Gastrocnemius medialis (tissue), 4 donors: ENCODE data around the gene AMFR. TPM values are rescaled to one million over a fixed set of nuclear protein-coding genes. Genes with fewer than 3 reads are reported as not detected.

Experiments used
- ATAC-seq, 2 donors: fragments of 150-250 bp; one replicate each; pipeline ENCODE4 v1.9.1; 2016
- DNase-seq, 2 donors: peaks; one replicate each; pipeline ENCODE4 v3.0.0-alpha.2; 2019
- H3K27ac ChIP-seq, 4 donors: fragments of 200-600 bp; sonication (generic); 1 replicate in 1 of 4; 2 replicates in 3 of 4; pipeline ENCODE4 v1.5.1; 2016 to 2018; ENCODE audit warnings: mild to moderate bottlenecking in 2 of 4, moderate library complexity in 1 of 4
- H3K27me3 ChIP-seq, 3 donors: fragments of 200-600 bp; sonication (generic) in 2 of 3; 1 replicate in 1 of 3; 2 replicates in 2 of 3; pipeline versions ENCODE4 v1.5.1 to v1.6.0; 2016 to 2019; ENCODE audit warnings: mild to moderate bottlenecking in 1 of 3, moderate library complexity in 1 of 3
- H3K36me3 ChIP-seq, 2 donors: fragments of 200-600 bp; sonication (generic) in 1 of 2; one replicate each; pipeline ENCODE4 v1.5.1; 2017 to 2018
- H3K4me1 ChIP-seq, 2 donors: fragments of 200-600 bp; sonication (generic) in 1 of 2; one replicate each; pipeline ENCODE4 v1.5.1; 2016 to 2017; ENCODE audit warnings: mild to moderate bottlenecking in 2 of 2
- H3K4me3 ChIP-seq, 4 donors: fragments of 200-600 bp; sonication (generic) in 3 of 4; 1 replicate in 1 of 4; 2 replicates in 3 of 4; pipeline ENCODE4 v1.5.1; 2016 to 2019; ENCODE audit warnings: mild to moderate bottlenecking in 2 of 4
- H3K9me3 ChIP-seq, 3 donors: fragments of 200-600 bp; sonication (generic) in 2 of 3; 1 replicate in 1 of 3; 2 replicates in 2 of 3; pipeline ENCODE4 v1.5.1; 2016 to 2019
- POLR2A ChIP-seq, 2 donors: fragments of 450-650 bp; IDR thresholded peaks; one replicate each; pipeline ENCODE4 v1.6.1; 2017; ENCODE audit warnings: antibody characterized with exemption in 2 of 2, mild to moderate bottlenecking in 2 of 2, moderate library complexity in 2 of 2
- in situ Hi-C, 4 donors: fragments of 200-750 bp; cut with MboI; loops; one replicate each; pipeline versions ENCODE4 v1.15.0 to v1.8.0; 2017; ENCODE audit warnings: low sequenced_read_pairs in 4 of 4
- intact Hi-C: fragments of 100-400 bp; cut with DNase I; formaldehyde crosslinking; loops from one replicate; pipeline ENCODE4 v1.15.1; 2023; ENCODE audit warnings: low total_unique reads
- total RNA-seq, 4 donors: library from RNA; depleted of rRNA; stranded (reverse); fragments of >200 nt; gene quantifications; one replicate each; pipeline versions ENCODE4 v1.1.0 to v1.2.3, GENCODE V29; 2016
- TF ChIP-seq, protein P1 (sequence below), 5 experiments: fragments of 450-650 bp in 3 of 5; fragments of 200-600 bp in 2 of 5; sonication (generic) in 2 of 5; IDR thresholded peaks in 4 of 5; conservative IDR thresholded peaks in 1 of 5; 1 replicate in 4 of 5; 2 replicates in 1 of 5; pipeline ENCODE4 v1.5.1; 2016 to 2019; ENCODE audit warnings: antibody characterized with exemption in 5 of 5, mild to moderate bottlenecking in 3 of 5, moderate library complexity in 3 of 5

AMFR gene
- total RNA-seq, 4 donors from 2014 or later = 349 to 951 (median 571) TPM

DNA sequence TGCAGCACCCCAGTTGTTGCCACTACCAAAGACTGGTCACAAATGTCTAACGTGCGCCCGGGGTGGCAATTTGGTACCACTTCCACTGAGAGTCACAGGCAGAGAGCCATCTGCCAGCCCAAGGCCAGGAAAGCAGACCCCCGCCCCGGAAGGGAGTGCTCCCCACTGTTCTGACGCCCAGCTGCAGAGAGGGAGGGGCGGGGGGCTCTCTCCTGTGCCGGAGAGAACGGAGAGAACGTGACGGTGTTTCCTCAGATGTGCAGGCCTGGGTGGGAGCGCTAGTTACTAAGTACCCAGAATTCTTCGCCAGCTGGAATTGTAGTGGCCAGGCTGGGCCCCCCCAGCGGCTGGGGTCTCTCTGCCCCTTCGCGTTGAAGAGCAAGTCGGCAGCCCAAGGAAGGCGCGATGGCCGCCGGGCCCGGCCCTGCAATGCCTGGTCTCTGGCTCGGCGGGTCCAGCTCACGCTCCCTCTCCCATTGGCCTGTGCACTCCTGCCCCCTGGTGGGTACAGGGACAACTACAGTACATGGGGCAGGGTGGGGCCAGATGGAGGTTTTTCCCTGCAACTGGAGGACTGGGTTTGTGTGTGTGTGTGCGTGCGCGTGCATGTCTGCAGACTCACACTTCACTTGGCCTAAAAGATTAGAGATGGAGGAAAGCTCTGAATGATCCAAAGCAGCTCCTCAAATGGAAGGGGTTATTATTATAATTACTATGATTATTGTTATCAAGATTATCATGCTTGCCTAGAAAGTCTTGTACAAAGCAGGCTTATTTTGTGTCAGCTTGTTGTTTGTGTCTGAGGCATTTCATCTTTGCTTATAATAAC is 107.1 kb downstream of the AMFR start:
- Histone ChIP-seq H3K4me3 (peak overlapping the region; percentile 9 to 41 (median 32)), H3K36me3 (no peaks in the 10 kb centered on the region), H3K27ac (no peak overlapping the region), H3K9me3 (no peaks in the 10 kb centered on the region), H3K27me3 (no peaks in the 10 kb centered on the region), H3K4me1 (peaks cover 0 to 4% of the 10 kb centered on the region in 2 donors)
- DNase-seq (peak; percentile 58 to 72), ATAC-seq (peak; percentile 87 to 95)
- in situ Hi-C loops = loop anchor here in 3 of 4 donors (5.0 to 25.0 kb wide), 3 partner anchors 371 to 606 kb away; no protein-coding TSS in a partner anchor
- intact Hi-C loops = loop anchor here (1.0 kb wide), 2 partner anchors 277 to 374 kb away; no protein-coding TSS in a partner anchor
- TF ChIP-seq POLR2A (IDR thresholded peaks at IDR 0.05) = no peak
- TF ChIP-seq, protein P1, sequence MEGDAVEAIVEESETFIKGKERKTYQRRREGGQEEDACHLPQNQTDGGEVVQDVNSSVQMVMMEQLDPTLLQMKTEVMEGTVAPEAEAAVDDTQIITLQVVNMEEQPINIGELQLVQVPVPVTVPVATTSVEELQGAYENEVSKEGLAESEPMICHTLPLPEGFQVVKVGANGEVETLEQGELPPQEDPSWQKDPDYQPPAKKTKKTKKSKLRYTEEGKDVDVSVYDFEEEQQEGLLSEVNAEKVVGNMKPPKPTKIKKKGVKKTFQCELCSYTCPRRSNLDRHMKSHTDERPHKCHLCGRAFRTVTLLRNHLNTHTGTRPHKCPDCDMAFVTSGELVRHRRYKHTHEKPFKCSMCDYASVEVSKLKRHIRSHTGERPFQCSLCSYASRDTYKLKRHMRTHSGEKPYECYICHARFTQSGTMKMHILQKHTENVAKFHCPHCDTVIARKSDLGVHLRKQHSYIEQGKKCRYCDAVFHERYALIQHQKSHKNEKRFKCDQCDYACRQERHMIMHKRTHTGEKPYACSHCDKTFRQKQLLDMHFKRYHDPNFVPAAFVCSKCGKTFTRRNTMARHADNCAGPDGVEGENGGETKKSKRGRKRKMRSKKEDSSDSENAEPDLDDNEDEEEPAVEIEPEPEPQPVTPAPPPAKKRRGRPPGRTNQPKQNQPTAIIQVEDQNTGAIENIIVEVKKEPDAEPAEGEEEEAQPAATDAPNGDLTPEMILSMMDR (IDR thresholded peaks at IDR 0.05 in 4 of 5, conservative IDR thresholded peaks at IDR 0.05 in 1 of 5) = peak; percentile 86 to 96 (median 88)

DNA sequence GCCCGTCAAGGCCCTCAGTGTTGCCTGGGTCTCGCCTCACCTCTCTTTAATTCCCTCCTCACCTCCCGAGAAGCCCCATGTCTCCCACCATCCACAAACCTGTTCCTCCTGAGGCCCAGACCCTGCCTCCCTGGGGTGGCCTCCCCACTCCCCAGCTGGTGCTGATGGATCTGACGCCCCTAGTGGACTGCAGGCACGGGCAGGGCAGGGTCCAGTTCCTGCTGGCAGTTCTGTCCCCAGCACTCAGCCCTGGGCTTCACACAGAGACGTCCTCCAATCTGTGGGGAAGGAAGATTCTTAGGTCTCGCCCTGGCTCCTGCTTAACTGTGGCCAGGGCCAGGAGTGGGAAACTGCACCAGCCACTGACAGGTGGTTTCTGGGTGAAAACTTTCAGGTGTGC is 108.8 kb downstream of the AMFR start:
- Histone ChIP-seq H3K27me3 (no peaks in the 10 kb centered on the region), H3K36me3 (no peaks in the 10 kb centered on the region), H3K4me3 (no peak overlapping the region), H3K9me3 (no peaks in the 10 kb centered on the region), H3K27ac (no peak overlapping the region), H3K4me1 (peaks cover 0 to 4% of the 10 kb centered on the region in 2 donors)
- no peak for ATAC-seq
- DNase-seq = no peak
- TF ChIP-seq, protein P1 (IDR thresholded peaks at IDR 0.05 in 4 of 5, conservative IDR thresholded peaks at IDR 0.05 in 1 of 5) = no peak
- no peak for TF ChIP-seq POLR2A (IDR thresholded peaks at IDR 0.05)
- intact Hi-C loops = no loop called here
- in situ Hi-C loops = loop anchor here in 3 of 4 donors (5.0 to 25.0 kb wide), 3 partner anchors 369 to 604 kb away; no protein-coding TSS in a partner anchor

DNA sequence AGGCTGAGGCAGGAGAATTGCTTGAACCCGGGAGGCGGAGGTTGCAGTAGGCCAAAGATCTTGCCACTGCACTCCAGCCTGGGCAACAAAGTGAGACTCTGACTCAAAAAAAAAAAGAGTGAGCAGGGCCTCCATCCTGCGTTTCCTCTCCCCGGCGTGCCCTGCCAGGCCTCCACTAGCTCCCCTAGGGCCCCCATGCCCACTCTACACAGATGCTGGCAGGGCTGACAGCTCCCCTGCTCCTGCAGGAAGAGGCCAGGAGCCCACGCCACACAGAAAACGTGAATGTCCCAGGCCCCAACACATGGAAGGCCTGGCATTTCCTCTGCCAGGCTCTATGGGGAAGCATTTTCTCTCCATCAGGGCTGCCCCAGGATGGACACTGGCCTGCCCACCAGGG is 109.4 kb downstream of the AMFR start:
- Histone ChIP-seq H3K27ac (no peak overlapping the region), H3K27me3 (no peaks in the 10 kb centered on the region), H3K36me3 (no peaks in the 10 kb centered on the region), H3K9me3 (no peaks in the 10 kb centered on the region), H3K4me1 (peaks cover 0 to 4% of the 10 kb centered on the region in 2 donors), H3K4me3 (no peak overlapping the region)
- no peak for ATAC-seq
- no peak for TF ChIP-seq POLR2A (IDR thresholded peaks at IDR 0.05)
- TF ChIP-seq, protein P1 (IDR thresholded peaks at IDR 0.05 in 4 of 5, conservative IDR thresholded peaks at IDR 0.05 in 1 of 5) = no peak
- in situ Hi-C loops = loop anchor here in 3 of 4 donors (5.0 to 25.0 kb wide), 3 partner anchors 369 to 604 kb away; no protein-coding TSS in a partner anchor
- intact Hi-C loops = no loop called here
- no peak for DNase-seq

DNA sequence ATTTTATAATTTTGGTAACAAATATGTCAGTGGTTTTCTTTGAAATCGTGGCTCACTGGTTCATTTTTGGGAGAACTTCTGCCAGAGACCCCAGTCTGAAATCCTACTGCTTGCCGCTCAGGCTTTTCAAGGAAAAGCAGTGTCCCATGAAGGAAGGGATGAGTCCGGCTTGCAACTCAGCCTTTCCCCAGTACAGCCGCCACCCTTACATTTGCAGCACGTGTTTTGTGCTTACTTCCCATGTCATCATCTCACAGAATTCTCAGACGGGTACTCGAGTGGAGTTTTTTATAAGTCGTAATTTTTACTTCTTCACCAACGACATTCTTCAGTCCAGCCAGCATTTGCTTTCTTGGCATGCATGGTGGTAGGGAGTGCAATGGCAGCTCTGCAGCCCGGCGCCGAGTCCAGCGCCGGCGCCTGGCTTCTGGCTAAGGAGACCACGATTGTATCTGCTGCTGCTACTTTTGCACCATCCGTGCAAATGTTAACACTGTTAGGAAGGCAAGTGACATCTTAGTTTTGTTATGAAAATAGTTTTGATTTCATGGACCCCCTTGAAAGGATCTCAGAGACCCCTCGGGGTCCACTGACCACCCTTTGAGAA is 111.0 kb downstream of the AMFR start:
- in situ Hi-C loops = loop anchor here in 2 of 4 donors (5.0 to 25.0 kb wide), 2 partner anchors 372 to 602 kb away; no protein-coding TSS in a partner anchor
- no peaks in the 10 kb centered on the region for H3K36me3 ChIP-seq
- no peaks in the 10 kb centered on the region for H3K9me3 ChIP-seq
- ATAC-seq (no peak), DNase-seq (no peak)
- no peak overlapping the region for H3K4me3 ChIP-seq
- intact Hi-C loops = no loop called here
- H3K4me1 ChIP-seq = peaks cover 0 to 4% of the 10 kb centered on the region in 2 donors
- no peak for TF ChIP-seq POLR2A (IDR thresholded peaks at IDR 0.05)
- TF ChIP-seq, protein P1 (IDR thresholded peaks at IDR 0.05 in 4 of 5, conservative IDR thresholded peaks at IDR 0.05 in 1 of 5) = no peak
- H3K27ac ChIP-seq = no peak overlapping the region
- H3K27me3 ChIP-seq = no peaks in the 10 kb centered on the region
